Right ventricle myocardium inferior (tissue), 1 donor: ENCODE measurements around the gene KRT28. TPM values are rescaled to one million over a fixed set of nuclear protein-coding genes. Genes with fewer than 3 reads are reported as not detected.

Experiments
- total RNA-seq: library from RNA; stranded (reverse); fragmentation: NEBNext Ultra II Directional; extraction: Animal tissue kit (Norgen Biotek cat#: 25700); gene quantifications from one replicate; pipeline ENCODE4 v1.2.1, GENCODE V29; 2021
- donor health status: DM: no; HTN: yes; CAD: no; lungs with severe emphysema.

Gene KRT28
- total RNA-seq, 1 donor from 2014 or later: not detected

Other genes starting within 250 kb of the KRT28 start
- gene CCR7, start 234.5 kb downstream of the KRT28 start, total RNA-seq: not detected
- 56.9 TPM for gene SMARCE1, start 152.1 kb downstream of the KRT28 start, total RNA-seq
- gene KRT222, start 134.8 kb downstream of the KRT28 start, total RNA-seq: 0.41 TPM
- gene KRT24, start 96.2 kb downstream of the KRT28 start, total RNA-seq: not detected
- not detected for gene KRT25, start 44.6 kb downstream of the KRT28 start, total RNA-seq
- not detected for gene KRT26, start 27.8 kb downstream of the KRT28 start, total RNA-seq
- gene KRT27, start 17.4 kb downstream of the KRT28 start, total RNA-seq: not detected
- gene KRT10, start 22.7 kb upstream of the KRT28 start, total RNA-seq: 48.0 TPM
- gene KRT12, start 67.3 kb upstream of the KRT28 start, total RNA-seq: not detected
- not detected for gene KRT20, start 85.3 kb upstream of the KRT28 start, total RNA-seq
- 0.16 TPM for gene KRT23, start 137.7 kb upstream of the KRT28 start, total RNA-seq
- not detected for gene KRT39, start 167.0 kb upstream of the KRT28 start, total RNA-seq
- gene KRT40, start 184.4 kb upstream of the KRT28 start, total RNA-seq: not detected
- not detected for gene KRTAP3-3, start 194.2 kb upstream of the KRT28 start, total RNA-seq
- not detected for gene KRTAP3-2, start 199.9 kb upstream of the KRT28 start, total RNA-seq
- gene KRTAP3-1, start 209.2 kb upstream of the KRT28 start, total RNA-seq: not detected
- not detected for gene KRTAP1-5, start 227.2 kb upstream of the KRT28 start, total RNA-seq
- gene KRTAP1-4, start 230.2 kb upstream of the KRT28 start, total RNA-seq: not detected
- not detected for gene KRTAP1-3, start 234.9 kb upstream of the KRT28 start, total RNA-seq
- not detected for gene KRTAP1-1, start 241.5 kb upstream of the KRT28 start, total RNA-seq
- not detected for gene KRTAP2-1, start 247.4 kb upstream of the KRT28 start, total RNA-seq